Measurements from ENCODE around the gene FAM90A26. TPM values are rescaled to one million over a fixed set of nuclear protein-coding genes. Genes with fewer than 3 reads are reported as not detected.
"Not testable (repeated sequence)": the region's sequence is repeated elsewhere in the genome, so short reads cannot be mapped to it uniquely, and the experiment has no call there.

The FAM90A26 gene
- total RNA-seq, 1 experiment from 2014 or later: not detected

DNA sequence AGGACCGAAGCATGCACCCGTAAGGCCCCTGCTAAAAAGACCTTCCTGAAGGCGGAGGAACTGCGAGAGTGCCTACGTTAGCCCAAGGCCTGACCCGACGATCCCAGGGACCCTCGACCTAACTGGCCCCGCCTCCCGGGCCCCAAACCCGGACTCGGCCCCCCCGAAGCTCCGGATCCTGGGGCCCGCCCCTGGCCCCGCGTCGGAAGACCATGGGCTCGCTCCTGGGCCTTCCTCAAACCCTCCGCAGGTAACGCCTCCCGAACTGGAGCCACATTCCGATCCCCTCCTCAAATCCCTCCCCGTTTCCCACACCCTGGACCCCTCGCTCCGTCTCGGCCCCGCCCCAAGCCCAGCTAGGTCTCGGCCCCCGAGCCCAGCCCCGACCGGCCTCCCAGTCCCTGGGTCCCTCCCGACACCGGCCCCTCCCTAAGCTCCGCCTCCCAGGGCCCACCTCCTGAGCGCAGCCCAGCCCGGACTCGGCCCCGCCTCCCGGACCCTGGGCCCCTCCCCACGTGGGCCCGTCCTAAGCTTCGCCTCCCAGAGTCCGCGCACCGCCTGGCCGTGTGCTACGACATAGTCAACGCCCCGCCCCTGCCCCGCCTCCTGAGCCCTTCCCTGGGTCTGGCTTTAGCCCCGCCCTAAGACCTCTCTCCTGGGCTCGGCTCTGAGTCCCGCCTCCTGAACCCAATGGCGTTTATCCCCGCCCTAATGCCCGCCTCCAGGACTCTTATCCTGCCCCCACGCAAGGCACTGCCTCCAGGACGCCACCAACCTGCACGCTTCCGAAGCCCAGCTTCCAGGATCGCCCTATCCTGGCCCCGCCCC, 17.8 kb upstream of the FAM90A26 start:
- Histone ChIP-seq H3K4me3 (ENCODE audit: low read length) (peak overlapping the region; percentile 32; the same call in 1 of the 2 replicates), H2AFZ (ENCODE audit: low read length) (peak overlapping the region; percentile 50; the same call in 1 of the 2 replicates), H3K4me2 (ENCODE audit: low read length) (peak overlapping the region; percentile 41)
- H3K79me2 ChIP-seq (ENCODE audit: low read length); H4K20me1 ChIP-seq (ENCODE audit: low read length); H3K9ac ChIP-seq (ENCODE audit: low read length); H3F3A ChIP-seq (ENCODE audit: low read length, unreplicated experiment); H3K9me2 ChIP-seq (replicated peaks; ENCODE audit: low read length); BruUV-seq (replicated peaks); intact Hi-C loops (cut with micrococcal nuclease); CTCF ChIA-PET; H3K4me1 ChIP-seq (ENCODE audit: insufficient read depth, low read length); H3K27me3 ChIP-seq (ENCODE audit: low read length); H3K9me3 ChIP-seq (ENCODE audit: low read length); H3K27ac ChIP-seq (ENCODE audit: low read length); POLR2A ChIA-PET (ENCODE audit: unreplicated experiment); H3K36me3 ChIP-seq (ENCODE audit: low read depth, low read length): not testable (repeated sequence)
- peak; percentile 61 for DNase-seq
- ATAC-seq: peak; percentile 46; the same call in 1 of the 2 replicates

DNA sequence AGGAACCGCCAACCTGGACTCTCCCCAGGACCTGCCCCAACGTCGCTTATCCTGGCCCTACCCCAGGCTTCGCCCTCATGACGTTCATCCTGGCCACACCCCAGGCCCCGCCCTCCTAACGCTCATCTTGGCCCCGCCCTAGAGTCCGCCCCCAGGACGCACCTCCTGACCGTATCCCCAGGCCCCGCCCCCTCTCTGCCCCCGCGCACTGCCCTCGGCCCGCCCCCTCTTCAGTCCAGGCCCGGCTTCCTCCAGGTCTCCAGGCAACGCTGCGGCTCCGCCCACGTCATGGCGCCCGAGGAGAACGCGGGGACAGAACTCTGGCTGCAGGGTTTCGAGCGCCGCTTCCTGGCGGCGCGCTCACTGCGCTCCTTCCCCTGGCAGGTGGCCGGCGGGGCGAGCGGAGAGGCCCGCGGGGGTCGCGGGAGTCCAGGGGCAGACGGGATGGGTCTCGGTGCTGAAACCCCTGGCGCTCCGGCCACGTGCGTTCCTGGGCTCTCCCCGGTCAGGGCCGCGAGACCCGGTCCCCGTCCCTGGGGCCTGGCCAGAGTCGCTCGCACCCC, 17.1 kb upstream of the FAM90A26 start:
- intact Hi-C loops (cut with micrococcal nuclease); POLR2A ChIA-PET (ENCODE audit: unreplicated experiment); H3K9me2 ChIP-seq (replicated peaks; ENCODE audit: low read length); CTCF ChIA-PET; H3K27me3 ChIP-seq (ENCODE audit: low read length); H3K79me2 ChIP-seq (ENCODE audit: low read length); H3K4me1 ChIP-seq (ENCODE audit: insufficient read depth, low read length); BruUV-seq (replicated peaks); H3K9me3 ChIP-seq (ENCODE audit: low read length); H4K20me1 ChIP-seq (ENCODE audit: low read length); H3K36me3 ChIP-seq (ENCODE audit: low read depth, low read length); H3K27ac ChIP-seq (ENCODE audit: low read length); H3F3A ChIP-seq (ENCODE audit: low read length, unreplicated experiment): not testable (repeated sequence)
- H3K9ac ChIP-seq (ENCODE audit: low read length): peak overlapping the region; percentile 67
- peak; percentile 77 for DNase-seq
- H3K4me3 ChIP-seq (ENCODE audit: low read length): peak overlapping the region; percentile 58
- H2AFZ ChIP-seq (ENCODE audit: low read length): peak overlapping the region; percentile 53; the same call in 1 of the 2 replicates
- peak overlapping the region; percentile 74 for H3K4me2 ChIP-seq (ENCODE audit: low read length)
- ATAC-seq: peak; percentile 76

DNA sequence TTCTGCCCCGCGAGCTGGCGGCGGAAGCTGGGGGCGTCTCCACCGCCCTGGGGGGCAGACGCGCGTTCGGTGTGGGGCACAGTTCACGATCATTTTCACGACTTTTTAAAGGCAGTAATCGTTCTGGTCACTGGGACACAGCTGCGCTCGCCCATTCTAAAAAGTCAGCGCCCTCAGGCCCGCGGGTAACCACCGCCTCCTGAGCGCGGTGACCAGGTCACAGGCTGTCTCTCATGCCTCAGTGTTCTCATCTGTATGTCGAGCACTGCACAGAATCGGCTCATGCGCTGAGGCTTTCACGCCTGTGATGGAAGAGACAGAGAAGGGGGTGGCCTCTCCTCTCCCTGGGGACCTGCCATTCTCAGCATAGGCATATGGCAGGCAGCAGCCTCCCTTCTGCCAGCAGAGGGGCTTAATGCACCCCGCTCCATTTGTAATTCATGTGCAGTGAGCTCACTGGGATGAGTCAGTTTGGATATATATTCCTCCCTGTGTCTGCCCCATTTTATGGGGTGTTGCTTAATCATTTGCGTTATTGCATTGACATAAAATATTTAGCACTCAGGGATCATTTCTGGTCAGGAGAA, 16.5 kb upstream of the FAM90A26 start:
- intact Hi-C loops (cut with micrococcal nuclease); H3K27me3 ChIP-seq (ENCODE audit: low read length); H3K36me3 ChIP-seq (ENCODE audit: low read depth, low read length); ATAC-seq; H3K9me3 ChIP-seq (ENCODE audit: low read length); POLR2A ChIA-PET (ENCODE audit: unreplicated experiment); H3K79me2 ChIP-seq (ENCODE audit: low read length); CTCF ChIA-PET; H4K20me1 ChIP-seq (ENCODE audit: low read length); H3F3A ChIP-seq (ENCODE audit: low read length, unreplicated experiment); H3K4me1 ChIP-seq (ENCODE audit: insufficient read depth, low read length); H3K27ac ChIP-seq (ENCODE audit: low read length); H3K9me2 ChIP-seq (replicated peaks; ENCODE audit: low read length): not testable (repeated sequence)
- H2AFZ ChIP-seq (ENCODE audit: low read length): peak overlapping the region; percentile 53; the same call in 1 of the 2 replicates
- DNase-seq: peak; percentile 4
- peak overlapping the region; percentile 58 for H3K4me3 ChIP-seq (ENCODE audit: low read length)
- BruUV-seq (replicated peaks): TSS peak; percentile 46
- peak overlapping the region; percentile 74 for H3K4me2 ChIP-seq (ENCODE audit: low read length)
- H3K9ac ChIP-seq (ENCODE audit: low read length): peak overlapping the region; percentile 67

DNA sequence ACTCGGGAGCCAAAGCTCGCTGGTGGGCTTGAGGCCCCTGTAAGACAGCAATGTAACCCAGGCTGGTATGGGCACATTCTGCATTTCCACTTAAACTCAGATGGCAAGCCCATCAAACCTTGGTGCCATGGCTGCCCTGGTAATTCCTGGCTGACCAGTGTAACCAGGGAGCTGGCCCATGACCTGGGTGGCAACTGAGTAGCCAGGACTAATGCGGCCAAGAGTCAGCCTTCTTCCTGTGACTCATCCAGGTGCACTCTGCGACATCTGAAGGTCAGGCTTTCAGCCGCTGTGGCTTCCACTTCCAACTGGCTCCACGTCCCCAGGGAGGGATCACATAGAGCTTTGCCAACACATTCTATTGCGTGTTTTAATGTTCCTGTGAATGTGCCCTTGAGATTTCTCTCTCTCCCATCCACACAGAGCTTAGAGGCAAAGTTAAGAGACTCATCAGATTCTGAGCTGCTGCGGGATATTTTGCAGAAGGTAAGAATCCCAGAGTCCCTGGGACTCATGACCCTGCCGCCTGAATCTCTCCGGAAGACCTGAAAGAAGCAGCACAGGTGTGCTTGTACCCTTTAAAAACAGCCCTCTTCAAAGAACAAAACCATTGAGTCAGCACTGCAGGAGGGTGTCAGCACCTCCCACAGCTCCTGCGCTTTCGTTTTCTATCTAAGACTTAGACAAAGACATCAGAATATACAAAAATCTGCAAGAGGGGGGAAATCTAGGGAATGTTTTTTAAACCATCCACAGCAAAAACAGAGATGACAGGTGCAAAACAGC, 14.9 kb upstream of the FAM90A26 start:
- H3K9me3 ChIP-seq (ENCODE audit: low read length); ATAC-seq; H4K20me1 ChIP-seq (ENCODE audit: low read length); H3K27ac ChIP-seq (ENCODE audit: low read length); H3K27me3 ChIP-seq (ENCODE audit: low read length); CTCF ChIA-PET; H3K4me3 ChIP-seq (ENCODE audit: low read length); H3K36me3 ChIP-seq (ENCODE audit: low read depth, low read length); intact Hi-C loops (cut with micrococcal nuclease); H3K79me2 ChIP-seq (ENCODE audit: low read length); H3K9me2 ChIP-seq (replicated peaks; ENCODE audit: low read length); H2AFZ ChIP-seq (ENCODE audit: low read length); BruUV-seq (replicated peaks); H3K9ac ChIP-seq (ENCODE audit: low read length); DNase-seq; H3K4me1 ChIP-seq (ENCODE audit: insufficient read depth, low read length); H3K4me2 ChIP-seq (ENCODE audit: low read length); POLR2A ChIA-PET (ENCODE audit: unreplicated experiment); H3F3A ChIP-seq (ENCODE audit: low read length, unreplicated experiment): not testable (repeated sequence)

DNA sequence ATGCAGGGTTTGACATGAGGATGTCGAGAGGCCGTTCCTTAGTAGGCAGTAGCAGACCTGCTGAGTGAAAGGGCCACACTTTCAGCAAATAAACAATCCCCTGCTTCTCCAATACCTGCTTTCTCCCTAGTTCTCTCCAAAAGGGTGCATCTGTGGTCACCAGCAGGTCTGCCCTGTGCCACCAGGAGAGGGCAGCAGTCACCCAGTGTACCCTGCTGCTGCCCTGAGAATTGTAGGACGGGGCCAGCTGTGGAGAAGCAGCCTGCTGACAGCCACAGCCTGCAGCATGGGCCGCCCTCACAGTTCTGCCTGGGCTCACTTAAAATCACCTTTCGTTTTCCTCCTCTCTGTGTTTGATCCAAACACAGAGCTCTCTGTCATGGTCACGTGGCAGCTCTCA, 11.8 kb upstream of the FAM90A26 start:
- H3K27me3 ChIP-seq (ENCODE audit: low read length); POLR2A ChIA-PET (ENCODE audit: unreplicated experiment); CTCF ChIA-PET; H3K4me1 ChIP-seq (ENCODE audit: insufficient read depth, low read length); H3K4me3 ChIP-seq (ENCODE audit: low read length); H3K9me3 ChIP-seq (ENCODE audit: low read length); H3K79me2 ChIP-seq (ENCODE audit: low read length); H3K4me2 ChIP-seq (ENCODE audit: low read length); H3F3A ChIP-seq (ENCODE audit: low read length, unreplicated experiment); H3K9ac ChIP-seq (ENCODE audit: low read length); intact Hi-C loops (cut with micrococcal nuclease); DNase-seq; H3K27ac ChIP-seq (ENCODE audit: low read length); H4K20me1 ChIP-seq (ENCODE audit: low read length); H3K9me2 ChIP-seq (replicated peaks; ENCODE audit: low read length); H3K36me3 ChIP-seq (ENCODE audit: low read depth, low read length); BruUV-seq (replicated peaks); ATAC-seq; H2AFZ ChIP-seq (ENCODE audit: low read length): not testable (repeated sequence)

DNA sequence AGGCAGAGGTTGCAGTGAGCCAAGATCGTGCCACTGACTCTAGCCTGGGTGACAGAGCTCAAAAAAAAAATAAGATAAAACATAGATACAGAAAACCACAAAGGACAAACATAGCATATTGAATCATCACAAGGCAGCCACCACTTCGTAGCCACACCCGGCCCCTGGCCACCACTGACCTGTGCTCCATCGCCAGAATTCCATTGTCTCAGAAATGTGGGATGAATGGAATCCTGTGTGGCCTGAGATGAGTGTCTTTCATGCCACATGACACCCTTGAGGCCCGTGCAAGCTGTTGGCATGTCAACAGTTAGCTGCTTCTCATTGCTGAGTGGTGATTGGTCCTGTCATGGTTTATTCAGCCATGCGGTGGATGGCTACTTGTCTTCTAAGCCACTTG, 10.2 kb upstream of the FAM90A26 start:
- H2AFZ ChIP-seq (ENCODE audit: low read length); H3K27ac ChIP-seq (ENCODE audit: low read length); H3K9me3 ChIP-seq (ENCODE audit: low read length); H3K4me3 ChIP-seq (ENCODE audit: low read length); H3K79me2 ChIP-seq (ENCODE audit: low read length); CTCF ChIA-PET; H3K9me2 ChIP-seq (replicated peaks; ENCODE audit: low read length); BruUV-seq (replicated peaks); H3K36me3 ChIP-seq (ENCODE audit: low read depth, low read length); H3K9ac ChIP-seq (ENCODE audit: low read length); H4K20me1 ChIP-seq (ENCODE audit: low read length); DNase-seq; H3F3A ChIP-seq (ENCODE audit: low read length, unreplicated experiment); H3K27me3 ChIP-seq (ENCODE audit: low read length); H3K4me1 ChIP-seq (ENCODE audit: insufficient read depth, low read length); intact Hi-C loops (cut with micrococcal nuclease); POLR2A ChIA-PET (ENCODE audit: unreplicated experiment); ATAC-seq; H3K4me2 ChIP-seq (ENCODE audit: low read length): not testable (repeated sequence)
